Muscle layer of duodenum (tissue), 2 donors: ENCODE data around the gene USP22.
A peak's percentile ranks its signal among the peaks of the same experiment; 100 is the strongest.
"Not testable (repeated sequence)": the region's sequence is repeated elsewhere in the genome, so short reads cannot be mapped to it uniquely, and the experiment has no call there.

Experiments
- H3K27ac ChIP-seq: one replicate; pipeline ENCODE4 v1.7.0; 2013; ENCODE audit warnings: mild to moderate bottlenecking, low read length
- H3K27me3 ChIP-seq: one replicate; pipeline ENCODE4 v1.7.0; 2013; ENCODE audit warnings: low read depth, mild to moderate bottlenecking, control low read depth, low read length
- H3K36me3 ChIP-seq, 2 donors: one replicate each; pipeline ENCODE4 v1.7.0; 2013; ENCODE audit warnings: low read length in 2 of 2, control low read depth in 1 of 2, mild to moderate bottlenecking in 1 of 2; ENCODE audit not compliant: insufficient read depth in 2 of 2, control insufficient read depth in 1 of 2
- H3K4me1 ChIP-seq, 2 donors: one replicate each; pipeline ENCODE4 v1.7.0; 2013; ENCODE audit warnings: low read length in 2 of 2, mild to moderate bottlenecking in 2 of 2, control low read depth in 1 of 2, moderate library complexity in 1 of 2; ENCODE audit not compliant: insufficient read depth in 2 of 2, control insufficient read depth in 1 of 2
- H3K4me3 ChIP-seq, 2 donors: one replicate each; pipeline ENCODE4 v1.7.0; 2013; ENCODE audit warnings: low read length in 2 of 2, low read depth in 1 of 2, mild to moderate bottlenecking in 1 of 2
- H3K9me3 ChIP-seq, 2 donors: one replicate each; pipeline ENCODE4 v1.7.0; 2013; ENCODE audit warnings: low read length in 2 of 2, control low read depth in 1 of 2, mild to moderate bottlenecking in 1 of 2; ENCODE audit not compliant: control insufficient read depth in 1 of 2
- donor health status: healthy.

The USP22 gene

GRCh38 chr17:21042458-21043295 lies at the start of gene USP22:
Gene USP22, minus strand, starts transcription at chr17:21043011. Its CDS starts 176 bp downstream, at chr17:21042835.
- Histone ChIP-seq H3K4me1 (peaks cover 8 to 28% of the 10 kb centered on the region in 2 donors), H3K27ac (peak within 1 kb of the TSS; percentile 94)

GRCh38 chr17:21090902-21091618 lies 48.2 kb upstream of the USP22 start:
- H3K4me3 ChIP-seq: no peak overlapping the region
- no peaks in the 10 kb centered on the region for H3K9me3 ChIP-seq
- H3K27me3 ChIP-seq: no peaks in the 10 kb centered on the region
- H3K27ac ChIP-seq: no peak overlapping the region
- no peaks in the 10 kb centered on the region for H3K36me3 ChIP-seq
- H3K4me1 ChIP-seq: no peaks in the 10 kb centered on the region

More at GRCh38 chr17:21042458-21043295, at the start of gene USP22:
- Histone ChIP-seq H3K27me3 (no peaks in the 10 kb centered on the region), H3K36me3 (peaks cover 0 to 8% of the 10 kb centered on the region in 2 donors), H3K4me3 (peak within 1 kb of the TSS; percentile 79 to 94), H3K9me3 (no peaks in the 10 kb centered on the region)

- Histone ChIP-seq H3K4me3 (no peak overlapping the region), H3K27ac (no peak overlapping the region), H3K9me3 (no peaks in the 10 kb centered on the region), H3K27me3 (no peaks in the 10 kb centered on the region), H3K4me1 (no peaks in the 10 kb centered on the region), H3K36me3 (no peaks in the 10 kb centered on the region)
Observed at GRCh38 chr17:21089933-21090901, 47.4 kb upstream of the USP22 start.

GRCh38 chr17:21089145-21089544 lies 46.3 kb upstream of the USP22 start:
- Histone ChIP-seq H3K27me3 (no peaks in the 10 kb centered on the region), H3K4me3 (no peak overlapping the region), H3K27ac (no peak overlapping the region), H3K4me1 (no peaks in the 10 kb centered on the region), H3K36me3 (no peaks in the 10 kb centered on the region), H3K9me3 (no peaks in the 10 kb centered on the region)

- no peak overlapping the region for H3K4me3 ChIP-seq
- no peaks in the 10 kb centered on the region for H3K4me1 ChIP-seq
- no peaks in the 10 kb centered on the region for H3K9me3 ChIP-seq
- H3K27ac ChIP-seq: no peak overlapping the region
- no peaks in the 10 kb centered on the region for H3K36me3 ChIP-seq
- no peaks in the 10 kb centered on the region for H3K27me3 ChIP-seq
Observed at GRCh38 chr17:21085707-21086106, 42.9 kb upstream of the USP22 start.

GRCh38 chr17:21085280-21085679 lies 42.5 kb upstream of the USP22 start:
- H3K27ac ChIP-seq, H3K4me1 ChIP-seq, H3K9me3 ChIP-seq, H3K27me3 ChIP-seq, H3K4me3 ChIP-seq, H3K36me3 ChIP-seq: not testable (repeated sequence)

- Histone ChIP-seq H3K27me3 (no peaks in the 10 kb centered on the region), H3K4me1 (no peaks in the 10 kb centered on the region), H3K36me3 (no peaks in the 10 kb centered on the region), H3K4me3 (no peak overlapping the region), H3K27ac (no peak overlapping the region), H3K9me3 (no peaks in the 10 kb centered on the region)
Observed at GRCh38 chr17:21082001-21082436, 39.2 kb upstream of the USP22 start.

GRCh38 chr17:21079196-21079595 lies 36.4 kb upstream of the USP22 start:
- H3K4me1 ChIP-seq: peaks cover 4 to 7% of the 10 kb centered on the region in 2 donors
- no peak overlapping the region for H3K27ac ChIP-seq
- H3K9me3 ChIP-seq: no peaks in the 10 kb centered on the region
- H3K4me3 ChIP-seq: no peak overlapping the region
- no peaks in the 10 kb centered on the region for H3K36me3 ChIP-seq
- H3K27me3 ChIP-seq: no peaks in the 10 kb centered on the region

GRCh38 chr17:21078016-21078780 lies 35.4 kb upstream of the USP22 start:
- Histone ChIP-seq H3K27me3 (no peaks in the 10 kb centered on the region), H3K9me3 (no peaks in the 10 kb centered on the region), H3K27ac (no peak overlapping the region), H3K36me3 (no peaks in the 10 kb centered on the region), H3K4me1 (peaks cover 4 to 7% of the 10 kb centered on the region in 2 donors), H3K4me3 (no peak overlapping the region)

- Histone ChIP-seq H3K27ac (no peak overlapping the region), H3K36me3 (no peaks in the 10 kb centered on the region), H3K4me3 (no peak overlapping the region), H3K9me3 (no peaks in the 10 kb centered on the region), H3K4me1 (peaks cover 4 to 7% of the 10 kb centered on the region in 2 donors), H3K27me3 (no peaks in the 10 kb centered on the region)
Observed at GRCh38 chr17:21077281-21077680, 34.5 kb upstream of the USP22 start.
